Fibroblast of lung (primary cell): Measurements from ENCODE around the gene SH3PXD2A. TPM values are rescaled to one million over a fixed set of nuclear protein-coding genes. Genes with fewer than 3 reads are reported as not detected.

ENCODE experiments used
- DNase-seq, 2 donors: peaks; one replicate each; pipeline versions ENCODE4 v3.0.0 to v3.0.0-alpha.2; 2010; ENCODE audit warnings: low read depth in 2 of 2
- H2AFZ ChIP-seq: 2 replicates; pipeline ENCODE4 v1.5.1; 2012; ENCODE audit warnings: low read length, control low read depth, inconsistent platforms
- H3K27ac ChIP-seq: 2 replicates; pipeline ENCODE4 v1.5.1; 2011; ENCODE audit warnings: low read length, control low read depth; ENCODE audit not compliant: insufficient read depth
- H3K27me3 ChIP-seq: 2 replicates; pipeline ENCODE4 v1.5.1; 2011; ENCODE audit warnings: mild to moderate bottlenecking, low read length; ENCODE audit not compliant: control insufficient read depth, insufficient read depth
- H3K36me3 ChIP-seq: 2 replicates; pipeline ENCODE4 v1.5.1; 2011; ENCODE audit warnings: low read length; ENCODE audit not compliant: control insufficient read depth, insufficient read depth
- H3K4me1 ChIP-seq: 2 replicates; pipeline ENCODE4 v1.5.1; 2011; ENCODE audit warnings: low read length; ENCODE audit not compliant: control insufficient read depth, insufficient read depth; ENCODE audit errors: extremely low read depth
- H3K4me2 ChIP-seq: 2 replicates; pipeline ENCODE4 v1.5.1; 2011; ENCODE audit warnings: low read length, control low read depth; ENCODE audit not compliant: insufficient read depth; ENCODE audit errors: extremely low read depth
- H3K4me3 ChIP-seq, 4 experiments: fragments of 200-600 bp in 1 of 4; sonication (generic) in 1 of 4; replicated peaks in 1 of 4; 2 replicates each; pipeline ENCODE4 v1.5.1; 2011 to 2016; ENCODE audit warnings: low read length in 4 of 4, low read depth in 3 of 4, mild to moderate bottlenecking in 3 of 4, control low read depth in 2 of 4, inconsistent platforms in 1 of 4, mixed read lengths in 1 of 4; ENCODE audit not compliant: insufficient read depth in 1 of 4; ENCODE audit errors: control extremely low read depth in 1 of 4
- H3K79me2 ChIP-seq: 2 replicates; pipeline ENCODE4 v1.5.1; 2012; ENCODE audit warnings: mild to moderate bottlenecking, low read length, inconsistent platforms; ENCODE audit not compliant: control insufficient read depth, insufficient read depth
- H3K9ac ChIP-seq: 2 replicates; pipeline ENCODE4 v1.5.1; 2011; ENCODE audit warnings: mild to moderate bottlenecking, low read length, control low read depth; ENCODE audit not compliant: insufficient read depth
- H3K9me3 ChIP-seq: 2 replicates; pipeline ENCODE4 v1.5.1; 2012; ENCODE audit warnings: low read depth, low read length; ENCODE audit not compliant: control insufficient read depth, insufficient read depth
- H4K20me1 ChIP-seq: 2 replicates; pipeline ENCODE4 v1.5.1; 2011; ENCODE audit warnings: low read length; ENCODE audit not compliant: control insufficient read depth, insufficient read depth; ENCODE audit errors: extremely low read depth
- CTCF ChIP-seq, 2 donors: IDR thresholded peaks in 1 of 2; conservative IDR thresholded peaks in 1 of 2; 1 replicate in 1 of 2; 2 replicates in 1 of 2; pipeline ENCODE4 v1.5.1; 2011 to 2012; ENCODE audit warnings: low read length in 2 of 2, control low read depth in 1 of 2, inconsistent platforms in 1 of 2, low read depth in 1 of 2, mild to moderate bottlenecking in 1 of 2
- EZH2 ChIP-seq: IDR thresholded peaks from 2 replicates; pipeline ENCODE4 v1.5.1; 2012; ENCODE audit warnings: low read length, control low read depth, mild to moderate bottlenecking; ENCODE audit errors: missing control alignments
- polyA plus RNA-seq, 2 donors: library from polyadenylated mRNA; depleted of rRNA in 1 of 2; stranded (reverse) in 1 of 2; unstranded in 1 of 2; fragments of >200 nt; gene quantifications; 2 replicates each; pipeline ENCODE4 v1.2.1, GENCODE V29; 2011 to 2012; ENCODE audit warnings: missing spikeins in 1 of 2
- total RNA-seq: library from RNA; depleted of rRNA; stranded (reverse); fragments of >200 nt; gene quantifications from 2 replicates; pipeline ENCODE4 v1.2.1, GENCODE V29; 2014

SH3PXD2A gene
- total and polyA plus RNA-seq, 2 donors (not counting 1 experiment from before 2014, with no cell fraction given): 25.5 to 33.2 TPM

DNA sequence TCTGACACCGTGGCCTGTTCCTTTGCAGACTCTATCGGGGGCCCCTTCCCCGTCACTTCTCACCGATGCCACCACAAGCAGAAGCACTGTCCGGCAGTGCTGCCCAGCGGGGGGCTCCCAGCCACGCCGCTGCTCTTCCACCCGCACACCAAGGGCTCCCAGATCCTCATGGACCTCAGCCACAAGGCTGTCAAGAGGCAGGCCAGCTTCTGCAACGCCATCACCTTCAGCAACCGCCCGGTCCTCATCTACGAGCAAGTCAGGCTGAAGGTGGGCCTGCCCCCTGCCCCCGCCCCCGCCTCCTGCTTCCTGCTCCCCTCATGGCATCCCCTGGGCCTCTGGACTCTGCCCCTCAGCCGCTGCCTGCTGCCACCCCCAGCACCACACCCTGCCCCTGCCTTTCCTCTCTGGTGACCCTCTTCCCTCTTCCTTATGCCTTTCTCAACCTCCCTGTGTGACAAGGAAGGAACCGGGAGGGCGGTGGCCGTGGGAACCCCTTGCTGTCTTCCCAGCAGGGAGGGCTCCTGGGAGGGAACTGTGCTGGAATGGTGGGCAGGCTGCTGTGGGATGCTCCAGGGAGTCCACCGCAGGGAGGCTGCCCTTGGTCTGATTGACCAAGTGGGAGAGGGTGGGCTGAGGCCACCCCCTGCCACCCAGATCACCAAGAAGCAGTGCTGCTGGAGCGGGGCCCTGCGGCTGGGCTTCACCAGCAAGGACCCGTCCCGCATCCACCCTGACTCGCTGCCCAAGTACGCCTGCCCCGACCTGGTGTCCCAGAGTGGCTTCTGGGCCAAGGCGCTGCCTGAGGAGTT lies 284.3 kb downstream of the SH3PXD2A start:
- Histone ChIP-seq H3K4me1 (no peaks in the 10 kb centered on the region), H3K4me3 (no peak overlapping the region), H3K27ac (no peak overlapping the region), H3K27me3 (peaks cover 12% of the 10 kb centered on the region), H3K4me2 (no peak overlapping the region), H2AFZ (no peak overlapping the region), H3K9ac (no peak overlapping the region), H3K36me3 (no peaks in the 10 kb centered on the region), H4K20me1 (no peaks in the 10 kb centered on the region), H3K9me3 (no peaks in the 10 kb centered on the region), H3K79me2 (no peaks in the 10 kb centered on the region)
- TF ChIP-seq EZH2 (no peak), CTCF (conservative IDR thresholded peaks at IDR 0.05 in 1 of 2, IDR thresholded peaks at IDR 0.05 in 1 of 2; ENCODE audit: low read depth in 1 of 2, low read length in 2 of 2) (no peak)
- DNase-seq: no peak

GRCh38 chr10:103569896-103570295 lies 285.5 kb downstream of the SH3PXD2A start:
- no peak overlapping the region for H2AFZ ChIP-seq
- H3K4me2 ChIP-seq: no peak overlapping the region
- no peak overlapping the region for H3K9ac ChIP-seq
- H3K4me1 ChIP-seq: no peaks in the 10 kb centered on the region
- H3K36me3 ChIP-seq: no peaks in the 10 kb centered on the region
- no peak overlapping the region for H3K27ac ChIP-seq
- H4K20me1 ChIP-seq: no peaks in the 10 kb centered on the region
- TF ChIP-seq EZH2: no peak
- TF ChIP-seq CTCF (conservative IDR thresholded peaks at IDR 0.05 in 1 of 2, IDR thresholded peaks at IDR 0.05 in 1 of 2; ENCODE audit: low read depth in 1 of 2, low read length in 2 of 2): no peak
- H3K9me3 ChIP-seq: no peaks in the 10 kb centered on the region
- no peaks in the 10 kb centered on the region for H3K79me2 ChIP-seq
- peaks cover 9% of the 10 kb centered on the region for H3K27me3 ChIP-seq
- H3K4me3 ChIP-seq: no peak overlapping the region
- no peak for DNase-seq

GRCh38 chr10:103568505-103568904 lies 286.9 kb downstream of the SH3PXD2A start:
- H3K27me3 ChIP-seq: peaks cover 8% of the 10 kb centered on the region
- no peak for TF ChIP-seq CTCF (conservative IDR thresholded peaks at IDR 0.05 in 1 of 2, IDR thresholded peaks at IDR 0.05 in 1 of 2; ENCODE audit: low read depth in 1 of 2, low read length in 2 of 2)
- TF ChIP-seq EZH2: no peak
- H3K4me2 ChIP-seq: no peak overlapping the region
- no peak overlapping the region for H3K27ac ChIP-seq
- no peak overlapping the region for H3K4me3 ChIP-seq
- H3K9me3 ChIP-seq: no peaks in the 10 kb centered on the region
- H4K20me1 ChIP-seq: no peaks in the 10 kb centered on the region
- H3K36me3 ChIP-seq: no peaks in the 10 kb centered on the region
- no peaks in the 10 kb centered on the region for H3K79me2 ChIP-seq
- no peak overlapping the region for H2AFZ ChIP-seq
- DNase-seq: no peak
- no peak overlapping the region for H3K9ac ChIP-seq
- no peaks in the 10 kb centered on the region for H3K4me1 ChIP-seq
